SHP77 (cell line): ENCODE results near the gene CORO1C.
"Not testable (repeated sequence)": the region's sequence is repeated elsewhere in the genome, so short reads cannot be mapped to it uniquely, and the experiment has no call there.

ENCODE experiments used
- DNase-seq, 2 experiments: peaks; one replicate each; lab custom pipeline; 2025; lab: John Stamatoyannopoulos, UW

Gene CORO1C

DNA sequence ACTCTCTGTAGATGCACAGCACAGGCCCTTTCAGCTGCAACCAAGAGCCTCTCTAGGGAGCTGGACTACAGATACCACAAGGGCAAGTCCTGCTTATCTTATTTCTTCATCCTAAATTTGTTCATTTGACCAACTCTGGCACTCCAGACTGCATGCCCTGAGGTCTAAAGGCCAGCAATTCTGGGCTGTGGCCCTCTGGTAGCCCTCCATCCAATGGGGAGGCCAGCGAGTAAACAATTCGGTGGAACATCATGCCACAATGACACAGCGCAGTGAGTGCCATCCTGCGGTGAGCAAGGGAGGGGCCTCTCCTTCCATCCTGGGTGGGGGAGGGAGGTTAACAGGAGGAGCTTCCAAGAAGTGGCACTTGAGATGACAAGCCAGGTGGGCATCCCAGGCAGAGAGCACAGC is 97.0 kb downstream of the CORO1C start:
- DNase-seq = peak; percentile 85 to 90

DNA sequence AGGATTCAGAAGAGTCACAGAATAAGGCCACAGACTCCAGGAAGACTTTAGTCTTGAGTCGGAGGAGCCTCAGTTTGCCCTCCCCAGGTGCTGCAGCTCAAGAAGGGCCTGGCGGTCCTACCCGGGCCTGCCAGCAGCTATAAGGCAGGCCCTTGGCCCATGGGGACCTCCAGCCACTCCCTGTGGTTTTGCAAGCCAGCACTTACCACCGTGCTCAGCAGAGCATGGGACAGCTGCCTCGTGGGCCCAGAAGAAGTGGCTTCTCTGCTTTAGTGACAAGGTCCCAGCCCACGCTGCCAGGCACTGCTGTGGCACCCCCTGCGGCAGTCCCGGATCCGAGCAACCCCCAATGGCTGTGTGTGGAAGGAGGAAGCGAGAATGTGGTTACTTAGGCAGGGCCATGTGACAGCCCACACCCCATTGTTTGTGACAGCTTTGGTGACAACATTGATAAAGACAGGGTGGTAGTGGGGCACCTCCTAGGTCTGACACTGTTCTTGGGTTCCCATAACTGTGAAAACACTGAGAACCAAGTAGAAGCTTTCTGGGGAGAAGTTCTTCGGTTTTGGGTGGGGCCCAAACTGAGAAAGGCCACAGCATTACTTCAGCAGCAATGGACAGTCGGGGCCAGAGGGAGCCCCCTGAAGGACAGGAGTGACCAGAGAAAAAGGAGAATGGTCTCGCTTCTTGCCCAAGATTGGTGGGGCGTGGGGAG is 97.6 kb downstream of the CORO1C start, which contains the start of gene SELPLG:
TSS of gene SELPLG (minus strand) at position 361 of the 715 bp plus-strand sequence. CDS start 9,587 bp downstream, outside the sequence.
- DNase-seq = no peak

DNA sequence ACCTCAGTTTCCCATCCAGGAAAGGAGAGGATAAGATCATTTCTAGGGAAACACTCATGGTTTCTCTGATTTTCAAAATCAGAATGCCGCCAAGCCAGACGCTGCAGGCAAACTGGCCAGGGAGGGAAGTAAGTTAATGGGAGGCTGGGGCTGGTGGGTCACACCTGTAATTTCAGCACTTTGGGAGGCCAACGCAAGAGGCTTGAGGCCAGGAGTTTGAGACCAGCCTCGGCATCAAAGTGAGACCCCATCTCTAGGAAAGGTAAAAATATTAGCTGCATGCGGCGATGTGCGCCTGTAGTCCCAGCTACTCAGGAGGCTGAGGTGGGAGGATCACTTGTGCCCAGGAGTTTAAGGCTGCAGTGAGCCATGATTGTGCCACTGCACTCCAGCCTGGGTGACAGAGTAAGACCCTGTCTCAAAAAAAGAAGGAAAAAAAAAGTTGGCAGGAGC is 98.2 kb downstream of the CORO1C start:
- no peak for DNase-seq

DNA sequence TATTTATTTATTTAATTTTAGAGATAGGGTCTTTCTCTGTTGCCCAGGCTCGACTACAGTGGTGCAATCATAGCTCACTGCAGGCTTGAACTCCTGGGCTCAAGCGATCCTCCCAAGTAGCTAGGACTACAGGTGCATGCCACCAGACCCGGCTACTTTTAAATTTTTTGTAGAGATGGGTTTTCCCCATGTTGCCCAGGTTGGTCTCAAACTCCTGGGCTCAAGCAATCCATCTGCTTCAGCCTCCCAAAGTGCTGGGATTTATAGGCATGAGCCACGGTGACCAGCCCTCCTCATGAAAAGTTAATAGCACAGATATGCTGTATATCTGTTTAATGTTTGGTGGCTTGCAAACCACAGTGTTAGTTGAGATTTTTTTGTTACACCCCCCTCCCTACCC is 100.1 kb downstream of the CORO1C start:
- not testable (repeated sequence) for DNase-seq

DNA sequence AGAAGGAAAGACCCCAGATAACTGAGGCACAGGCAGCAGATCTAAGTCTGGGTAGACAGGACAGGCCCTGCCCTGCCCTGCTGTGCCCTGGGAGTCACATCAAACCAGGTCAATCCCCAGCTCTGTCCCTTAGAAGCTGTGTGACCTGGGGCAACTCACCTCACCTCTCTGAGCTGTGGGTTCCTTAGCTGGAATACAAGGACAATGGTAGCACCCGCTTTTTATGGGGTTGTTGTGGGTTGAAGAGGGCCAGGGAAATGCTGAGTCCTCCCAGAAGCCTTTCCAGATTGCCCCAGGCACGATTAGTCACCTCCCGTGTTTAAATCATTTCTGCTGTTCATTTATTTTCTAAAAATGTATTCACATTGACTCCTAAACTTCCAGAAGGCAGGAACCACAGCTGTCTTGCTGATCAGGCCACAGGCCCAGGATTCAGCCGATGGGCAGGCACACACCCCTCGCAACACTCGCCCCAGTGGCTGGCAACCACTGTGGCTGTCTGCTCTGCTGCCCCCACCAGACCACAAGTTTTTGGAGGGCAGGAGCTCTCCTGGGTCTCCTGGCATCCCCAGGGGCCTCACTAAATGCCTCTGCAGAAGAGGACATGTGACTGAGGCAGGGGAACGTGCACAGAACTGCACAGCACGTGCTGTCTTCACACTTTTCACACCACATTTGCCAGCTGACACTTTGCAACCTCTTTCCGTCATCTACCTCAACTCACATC is 100.7 kb downstream of the CORO1C start:
- no peak for DNase-seq

DNA sequence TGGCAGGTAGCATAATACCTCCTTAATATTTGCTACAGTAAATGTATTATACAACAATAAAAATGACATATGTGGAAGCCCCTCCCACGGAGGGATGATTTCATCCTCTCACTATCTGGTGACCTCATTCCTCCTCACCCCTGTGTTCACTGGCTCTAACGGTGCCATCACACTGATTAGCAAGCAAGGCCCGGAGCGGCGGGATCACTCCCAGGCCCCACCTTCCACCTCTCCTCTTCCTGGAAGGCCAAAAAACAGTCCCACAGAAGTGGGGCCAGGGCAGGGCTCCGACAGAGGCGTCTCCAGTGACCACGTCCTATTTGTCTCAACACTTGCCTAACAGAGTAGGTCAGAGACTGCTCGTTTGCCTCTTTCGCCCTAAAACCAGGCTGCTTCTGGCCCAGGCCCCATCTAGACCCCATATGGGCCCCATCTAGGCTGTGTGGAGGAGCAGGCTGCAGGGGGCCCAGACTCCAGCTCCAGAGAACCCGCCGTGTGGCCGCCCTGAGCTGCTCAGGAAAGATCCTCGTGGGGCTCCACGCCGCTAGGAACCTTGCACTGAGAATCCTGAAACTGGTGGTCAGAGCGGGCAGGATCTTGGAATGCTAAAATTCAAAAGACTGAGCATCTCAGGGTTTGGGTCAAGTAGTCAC is 101.4 kb downstream of the CORO1C start:
- peak; percentile 23 to 50 for DNase-seq

DNA sequence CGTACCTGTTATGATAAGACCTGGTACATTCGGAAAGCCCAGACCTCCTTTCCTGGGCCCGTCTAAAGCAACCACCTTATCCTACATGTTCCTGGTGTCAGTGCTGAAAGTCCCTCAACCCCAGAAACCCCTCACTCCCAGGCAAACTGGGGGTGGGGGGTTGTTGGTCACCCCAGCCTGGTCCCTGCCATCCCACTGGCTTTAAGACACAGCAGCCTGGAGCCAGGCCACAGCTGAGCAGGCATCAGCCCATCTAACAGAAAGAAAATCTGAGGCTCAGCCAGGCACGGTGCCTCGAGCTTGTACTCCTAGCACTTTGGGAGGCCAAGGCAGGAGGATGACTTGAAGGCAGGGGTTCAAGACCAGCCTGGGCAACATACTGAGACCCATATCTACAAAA is 102.2 kb downstream of the CORO1C start:
- DNase-seq = no peak

DNA sequence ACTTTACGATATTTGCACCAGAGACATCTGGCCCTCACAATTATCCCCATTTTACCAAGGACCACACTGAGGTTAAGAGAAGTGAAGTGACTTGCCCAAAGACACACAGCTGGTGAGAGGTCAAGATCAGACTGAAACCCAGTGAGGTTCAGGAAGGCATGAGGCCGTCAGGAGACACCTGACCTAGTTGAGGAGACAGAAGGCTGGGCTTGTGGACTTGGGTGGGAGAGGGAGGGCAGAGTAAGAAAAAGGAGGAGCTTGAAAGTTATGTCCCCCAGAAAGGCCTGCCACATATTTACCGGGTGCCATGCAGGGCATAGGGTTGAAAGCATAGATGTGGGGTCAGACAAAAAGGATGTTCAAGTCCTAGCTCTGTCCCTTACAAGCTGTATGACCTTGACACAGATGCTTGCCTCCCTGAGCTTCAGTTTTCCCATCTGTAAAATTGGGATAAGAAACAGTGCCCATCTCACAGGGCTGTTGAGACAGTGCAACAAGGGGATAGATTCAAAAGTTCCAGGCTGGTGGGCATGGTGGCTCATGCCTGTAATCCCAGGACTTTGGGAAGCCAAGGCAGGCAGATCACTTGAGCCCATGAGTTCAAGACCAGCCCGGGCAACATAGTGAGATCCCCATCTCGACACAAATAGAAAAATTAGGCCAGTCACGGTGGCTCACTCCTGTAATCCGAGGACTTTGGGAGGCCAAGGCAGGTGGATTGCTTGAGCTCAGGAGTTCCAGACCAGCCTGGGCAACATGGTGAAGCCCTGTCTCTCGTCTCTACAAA is 104.0 kb downstream of the CORO1C start:
- no peak for DNase-seq

DNA sequence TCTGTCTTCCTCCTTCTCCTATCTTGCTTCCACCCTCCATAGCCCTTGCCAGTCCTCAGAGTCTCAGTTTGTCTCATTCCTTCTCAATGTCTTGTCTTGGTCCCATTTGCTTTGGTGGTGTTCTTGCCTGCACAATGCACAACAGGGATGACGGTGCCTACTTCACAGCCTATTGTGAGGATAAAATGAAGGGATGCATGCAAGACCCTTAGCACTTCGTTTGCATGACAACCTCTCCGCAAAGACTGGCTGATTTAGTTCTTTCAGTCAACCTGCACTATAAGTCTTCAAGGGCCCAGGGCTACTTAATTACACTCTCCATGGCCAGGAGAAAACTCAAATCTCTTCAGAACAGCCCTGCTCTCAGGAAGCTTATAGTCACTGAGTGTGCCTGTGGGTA is 106.1 kb downstream of the CORO1C start:
- no peak for DNase-seq

DNA sequence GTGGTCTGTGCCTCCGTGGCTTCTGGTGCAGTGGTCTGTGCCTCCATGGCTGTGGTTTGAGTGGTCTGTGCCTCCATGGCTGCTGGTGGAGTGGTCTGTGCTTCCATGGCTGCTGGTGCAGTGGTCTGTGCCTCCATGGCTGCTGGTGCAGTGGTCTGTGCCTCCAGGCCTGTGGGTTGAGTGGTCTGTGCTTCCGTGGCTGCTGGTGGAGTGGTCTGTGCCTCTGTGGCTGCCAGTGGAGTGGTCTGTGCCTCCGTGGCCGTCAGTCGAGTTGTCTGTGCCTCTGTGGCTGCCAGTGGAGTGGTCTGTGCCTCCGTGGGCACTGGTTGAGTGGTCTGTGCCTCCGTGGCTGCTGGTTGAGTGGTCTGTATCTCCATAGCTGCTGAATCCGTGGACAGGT is 107.7 kb downstream of the CORO1C start:
- DNase-seq = no peak

DNA sequence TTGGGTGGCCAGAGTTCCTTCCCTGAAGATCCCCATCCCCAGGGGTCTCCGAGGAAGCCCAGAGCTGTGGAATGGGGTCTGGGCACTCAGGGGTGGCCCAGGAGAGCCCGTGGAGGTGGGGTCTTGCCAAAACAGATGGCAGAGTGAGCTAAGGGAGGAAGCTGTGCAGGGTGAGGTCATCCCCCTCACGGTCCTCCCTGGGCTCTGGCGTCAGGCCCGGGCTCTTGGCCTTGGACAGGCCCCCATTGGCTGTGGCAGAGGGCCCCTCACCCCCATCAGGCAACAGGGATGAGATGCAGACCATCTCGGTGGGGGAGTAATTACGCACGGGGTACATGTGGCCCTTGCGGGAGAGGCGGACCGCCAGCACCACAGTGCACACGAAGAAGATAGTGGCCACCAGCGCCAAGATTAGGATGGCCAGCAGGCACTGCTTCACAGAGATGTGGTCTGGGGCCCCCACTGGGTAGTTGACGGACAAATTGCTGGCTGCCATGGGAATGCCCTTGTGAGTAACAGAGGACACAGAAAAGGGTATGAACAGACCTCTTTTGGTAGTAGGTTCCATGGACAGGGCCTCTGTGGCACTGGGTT is 108.3 kb downstream of the CORO1C start:
- DNase-seq = no peak

DNA sequence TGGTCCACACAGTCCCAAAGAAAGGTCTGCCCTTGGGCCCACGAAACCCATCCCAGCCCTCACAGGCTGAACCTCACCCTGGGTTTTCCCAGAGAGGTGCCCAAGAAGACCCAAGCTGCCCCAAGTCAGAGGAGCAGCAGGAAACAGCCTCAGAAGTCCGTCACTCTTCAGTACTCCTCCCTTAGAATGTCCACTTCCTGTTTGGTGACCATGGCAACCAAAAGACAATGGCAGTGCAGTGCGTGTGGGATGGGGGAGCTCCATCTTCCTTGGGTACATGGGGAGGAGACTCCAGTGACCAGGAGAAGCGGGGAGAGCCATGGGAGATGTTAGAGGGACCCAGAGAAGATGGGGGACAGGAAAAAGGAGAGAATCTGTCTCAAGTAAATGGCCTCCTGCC is 108.9 kb downstream of the CORO1C start:
- DNase-seq = peak; percentile 16 to 28

DNA sequence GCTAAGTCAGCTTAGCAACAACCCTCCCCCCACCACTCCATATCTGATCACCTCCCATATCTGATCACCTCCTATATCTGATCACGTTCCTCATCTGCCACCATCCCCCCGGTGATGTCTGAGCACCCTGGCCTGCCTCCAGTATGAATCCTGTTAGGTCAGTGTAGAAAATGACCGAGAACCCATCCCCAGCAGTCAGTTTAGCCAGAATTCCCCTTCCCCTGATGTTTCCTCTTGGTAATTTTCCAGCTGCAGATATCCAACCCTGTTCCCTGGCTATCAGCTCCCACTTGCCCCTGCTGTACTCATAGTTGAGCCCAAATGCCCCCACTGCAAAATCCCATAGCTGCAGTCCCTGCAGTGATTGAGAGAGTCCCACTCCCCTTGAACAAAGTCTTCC is 110.2 kb downstream of the CORO1C start:
- no peak for DNase-seq

DNA sequence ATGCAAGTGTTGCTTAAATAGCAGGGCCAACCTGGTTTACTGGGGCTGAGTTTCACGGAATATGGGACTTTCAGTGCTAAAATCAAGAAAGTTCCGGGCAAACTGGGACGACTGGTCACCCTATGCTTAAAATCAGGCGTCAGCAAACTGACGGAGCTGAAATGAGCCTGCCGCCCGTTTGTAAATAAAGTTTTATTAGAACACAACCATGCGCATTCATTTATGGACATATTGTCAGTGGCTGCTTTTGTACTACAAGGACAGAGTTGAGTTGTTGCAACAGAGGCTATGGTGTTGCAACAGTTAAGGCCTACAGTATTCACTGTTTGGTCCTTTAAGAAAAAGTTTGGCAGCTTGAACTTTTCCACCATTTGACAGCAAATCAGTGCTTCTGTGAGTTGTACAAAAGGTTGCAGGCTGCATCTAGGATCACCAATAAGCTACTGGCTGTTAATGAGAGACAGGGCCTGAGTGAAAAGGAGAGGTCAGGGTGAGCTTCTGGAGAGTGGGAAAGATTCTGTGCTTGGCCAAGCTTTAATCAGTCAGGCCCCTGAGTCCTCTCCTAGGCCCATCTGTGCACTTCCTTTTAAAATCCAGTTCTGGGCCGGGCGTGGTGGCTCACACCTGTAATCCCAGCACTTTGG is 111.0 kb downstream of the CORO1C start:
- no peak for DNase-seq

DNA sequence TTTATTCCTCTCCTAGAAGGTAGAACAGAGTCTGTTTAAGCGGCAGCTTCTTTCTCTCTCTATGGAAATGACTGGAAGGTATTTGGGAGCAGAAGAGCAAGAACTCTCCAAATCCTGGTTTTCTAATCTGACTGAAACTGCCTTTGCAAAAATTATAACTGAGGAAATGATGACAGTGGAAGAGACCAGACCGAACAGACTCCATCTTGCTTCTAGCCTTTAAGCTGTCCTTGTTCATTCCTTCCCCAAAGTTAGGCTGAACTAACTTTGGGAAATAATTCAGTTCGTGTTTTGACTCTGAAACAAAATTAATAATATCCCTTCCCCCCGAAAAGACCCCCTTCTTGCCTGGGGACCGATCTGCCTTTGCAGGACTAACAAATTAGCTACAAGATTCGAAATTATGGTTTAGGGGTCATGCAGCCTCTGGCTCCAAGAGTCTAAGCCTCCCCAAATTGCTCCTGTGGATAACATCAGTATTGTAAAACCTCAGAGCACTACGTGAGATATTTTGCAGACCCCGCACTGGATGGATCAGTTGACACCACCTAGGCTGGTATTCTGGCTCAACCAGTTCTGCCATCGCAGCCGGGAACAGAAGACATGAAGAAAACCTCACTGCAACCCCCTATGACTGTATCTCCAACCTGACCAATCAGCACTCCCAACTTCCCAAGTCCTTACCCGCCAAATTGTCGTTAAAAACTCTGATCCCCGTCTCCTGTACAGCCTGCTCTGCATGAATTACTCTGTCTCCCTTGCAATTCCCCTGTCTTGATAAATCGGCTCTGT is 111.8 kb downstream of the CORO1C start:
- DNase-seq = no peak

DNA sequence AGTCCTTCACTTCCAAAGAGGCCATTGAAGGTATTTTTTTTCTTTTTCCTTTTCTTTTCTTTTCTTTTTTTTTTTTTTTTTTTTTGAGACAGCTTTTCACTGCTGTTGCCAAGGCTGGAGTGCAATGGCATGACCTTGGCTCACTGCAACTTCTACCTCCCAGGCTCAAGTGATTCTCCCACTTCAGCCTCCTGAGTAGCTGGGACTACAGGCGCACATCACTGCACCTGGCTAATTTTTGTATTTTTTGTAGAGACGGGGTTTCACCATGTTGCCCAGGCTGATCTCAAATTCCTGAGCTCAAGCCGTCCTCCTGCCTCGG is 112.4 kb downstream of the CORO1C start:
- DNase-seq = not testable (repeated sequence)

DNA sequence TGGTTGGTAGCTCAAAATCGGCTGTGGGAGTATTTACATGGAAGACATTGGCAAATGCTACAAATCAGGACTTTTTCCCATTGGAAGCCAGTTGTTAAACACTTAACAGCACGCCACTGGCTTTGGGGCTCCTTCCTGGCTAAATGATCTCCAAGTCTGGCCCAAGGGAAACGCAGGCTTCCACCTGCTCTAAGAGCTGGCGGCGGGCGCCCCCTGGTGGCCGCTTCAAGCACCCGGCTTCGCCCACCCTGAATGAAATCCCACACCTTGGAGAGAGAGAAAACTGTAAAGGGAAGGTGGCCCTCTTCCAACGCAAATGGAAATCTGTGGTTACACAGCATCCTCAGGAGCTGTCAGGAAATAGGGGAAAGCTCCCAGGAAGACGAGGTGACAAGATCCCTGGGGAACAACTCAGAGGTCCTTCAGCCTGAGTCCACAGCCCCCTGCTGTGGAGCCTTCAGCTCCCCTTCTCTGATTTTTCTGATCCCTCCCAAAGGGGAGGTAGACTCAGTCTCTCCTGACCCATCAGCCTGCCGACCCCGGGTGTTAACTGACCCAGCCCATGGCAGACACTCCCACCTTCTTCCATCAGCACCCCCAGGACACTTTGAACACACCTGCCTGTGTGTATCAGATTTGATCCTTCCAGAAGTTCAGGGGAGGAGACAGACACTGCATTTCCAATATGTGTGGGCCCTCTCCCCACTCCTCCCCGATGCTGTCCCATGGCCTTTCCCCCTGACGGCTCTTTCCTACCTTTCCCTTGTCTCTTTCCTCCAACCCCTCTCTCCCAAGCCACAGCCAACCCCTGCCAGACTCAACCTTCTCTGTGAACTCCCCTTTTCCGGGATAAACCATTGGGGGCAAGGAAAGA is 113.0 kb downstream of the CORO1C start:
- DNase-seq = peak; percentile 73 to 79

DNA sequence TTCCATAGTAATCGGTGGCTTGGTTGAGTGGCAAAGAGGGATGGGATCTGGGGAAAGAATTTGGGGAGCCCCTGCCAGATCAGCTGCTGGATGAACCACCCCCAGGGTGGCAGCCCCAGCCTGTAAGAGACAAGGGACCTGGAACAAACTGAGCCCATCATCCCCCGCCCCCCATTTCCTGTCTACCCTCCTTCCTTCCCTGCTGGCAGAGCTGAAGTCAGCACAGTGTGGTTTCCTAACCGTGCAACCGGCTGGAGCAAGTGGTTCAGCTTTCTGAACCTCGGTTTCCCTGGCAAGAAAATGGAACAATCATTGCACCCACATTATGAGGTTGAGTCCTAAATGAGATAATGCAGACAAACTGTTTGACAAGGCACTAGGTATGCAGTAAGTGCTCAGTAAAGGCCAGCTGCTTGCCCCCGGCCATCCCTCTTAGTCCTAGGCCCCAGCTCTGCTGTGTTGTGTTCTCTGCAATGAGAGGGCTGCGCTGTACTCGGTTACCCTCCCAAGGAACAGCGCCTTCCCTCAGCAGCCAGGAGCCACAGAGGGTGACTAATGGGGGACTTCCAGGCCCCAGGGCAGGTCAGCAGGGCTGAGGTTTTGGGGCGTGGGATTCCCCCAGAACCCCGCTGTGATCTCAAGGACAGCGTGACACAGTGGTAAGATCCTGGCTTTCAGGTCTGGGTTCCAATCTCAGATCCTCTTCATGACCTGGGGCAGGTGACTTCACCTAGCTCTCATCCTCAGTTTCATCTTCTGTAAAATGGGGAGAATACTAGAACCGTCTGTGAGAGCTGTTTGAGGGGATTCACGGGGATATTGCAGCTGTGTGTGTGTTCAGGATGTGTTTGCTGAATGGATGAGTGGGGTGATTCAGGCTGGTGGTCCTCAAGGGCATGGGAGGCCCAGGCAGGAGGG is 114.1 kb downstream of the CORO1C start:
- DNase-seq = no peak
